ENCODE measurements around the gene PPP2R2B. TPM values are rescaled to one million over a fixed set of nuclear protein-coding genes. Genes with fewer than 3 reads are reported as not detected.

Gene PPP2R2B
- total and polyA plus RNA-seq, 2 donors (not counting 3 experiments of a cell fraction or from before 2014, with no cell fraction given), result not detected

- BruUV-seq (replicated peaks), result no TSS peak
- no peak overlapping the region for H3K4me3 ChIP-seq (replicated peaks in 1 of 3; ENCODE audit: insufficient read depth in 1 of 3, low read depth in 1 of 3, low read length in 3 of 3)
- dilution Hi-C loops (cut with MboI; ENCODE audit: extremely low pct_ligation_motif_present, low sequenced_read_pairs), result no loop called here
- no peaks in the 10 kb centered on the region for H3K36me3 ChIP-seq (ENCODE audit: control insufficient read depth in 2 of 2, extremely low read depth in 1 of 2, insufficient read depth in 2 of 2, low read length in 2 of 2)
- FAIRE-seq (no peak), DNase-seq (ENCODE audit: low read depth, low spot score) (no peak)
- ChIA-PET POLR2A (no interaction called here), CTCF (interaction anchor here (1.2 kb wide), 1 partner anchor 8 kb away, joined by 3 read pairs; no protein-coding TSS in a partner anchor)
- H3K9ac ChIP-seq (replicated peaks; ENCODE audit: extremely low read depth, insufficient read depth, low read length), result no peak overlapping the region
- intact Hi-C loops (cut with micrococcal nuclease), result no loop called here
- no peaks in the 10 kb centered on the region for H3K9me1 ChIP-seq (replicated peaks; ENCODE audit: control insufficient read depth, extremely low read depth, insufficient read depth, low read length)
- no peak overlapping the region for H2AFZ ChIP-seq (ENCODE audit: low read depth, low read length)
- no peaks in the 10 kb centered on the region for H3K9me3 ChIP-seq (replicated peaks; ENCODE audit: control insufficient read depth, insufficient read depth, low read length)
- no peaks in the 10 kb centered on the region for H3K79me2 ChIP-seq (ENCODE audit: control insufficient read depth, insufficient read depth, low read length)
- no peaks in the 10 kb centered on the region for H3K4me1 ChIP-seq (ENCODE audit: control insufficient read depth, extremely low read depth, insufficient read depth, low read length)
- no peak overlapping the region for H3K27ac ChIP-seq (ENCODE audit: insufficient read depth, low read depth, low read length)
- H3K4me2 ChIP-seq (ENCODE audit: insufficient read depth, low read length), result no peak overlapping the region
- H3K27me3 ChIP-seq (ENCODE audit: control insufficient read depth in 2 of 2, insufficient read depth in 2 of 2, low read length in 2 of 2), result no peaks in the 10 kb centered on the region
- TF ChIP-seq POLR2AphosphoS5 (IDR thresholded peaks at IDR 0.05; ENCODE audit: insufficient read depth, low read depth, low read length) (no peak), MAX (IDR thresholded peaks at IDR 0.05; ENCODE audit: insufficient read depth, insufficient read length) (no peak), POLR2A (IDR thresholded peaks at IDR 0.05; ENCODE audit: low read depth, low read length) (no peak), JUN (IDR thresholded peaks at IDR 0.05; ENCODE audit: borderline replicate concordance, insufficient read depth, insufficient read length, low read depth) (no peak), CTCF (IDR thresholded peaks at IDR 0.05; ENCODE audit: extremely low read depth in 1 of 2, insufficient read depth in 1 of 2, low read depth in 1 of 2, low read length in 2 of 2) (no peak), GATA2 (IDR thresholded peaks at IDR 0.05; ENCODE audit: insufficient read depth, insufficient read length, low read depth, low read length) (no peak), FOS (IDR thresholded peaks at IDR 0.05; ENCODE audit: borderline replicate concordance, insufficient read depth, low read length) (no peak), MYC (IDR thresholded peaks at IDR 0.05; ENCODE audit: low read depth, low read length) (no peak), EZH2 (IDR thresholded peaks at IDR 0.05; ENCODE audit: borderline replicate concordance, low read depth, low read length, severe bottlenecking) (no peak)
- H4K20me1 ChIP-seq (replicated peaks; ENCODE audit: control insufficient read depth, extremely low read depth, insufficient read depth, low read length), result no peaks in the 10 kb centered on the region
These were observed 122.8 kb downstream of the PPP2R2B start for GRCh38 chr5:146755793-146756192.
